HCT116 (cell line): ENCODE data around the gene DAPK3. TPM values are rescaled to one million over a fixed set of nuclear protein-coding genes. Genes with fewer than 3 reads are reported as not detected.

Experiments
- ATAC-seq: fragments of 200-7000 bp; cut with Tn5 transposase; 2 replicates; pipeline ENCODE4 v1.9.1; 2020; ENCODE audit warnings: mild to moderate bottlenecking, moderate library complexity
- BruUV-seq: library from RNA; stranded (reverse); fragments of 400-500 nt; replicated peaks from 2 replicates; lab custom pipeline; 2021; lab: Mats Ljungman, UMichigan
- CTCF ChIA-PET: fragments of 300-600 bp; sonication (Branson Sonifier 250); formaldehyde crosslinking; loops from one replicate; lab custom pipeline; 2021; ENCODE audit warnings: antibody characterized with exemption; lab: Charles Lee
- POLR2A ChIA-PET: fragments of 300-600, 350-600 bp; sonication (Branson Sonifier 250); formaldehyde crosslinking; loops from one replicate; lab custom pipeline; 2021; ENCODE audit warnings: antibody characterized with exemption; lab: Charles Lee
- RAD21 ChIA-PET, 2 experiments: fragments of 300-600 bp; sonication (Branson Sonifier 250); formaldehyde crosslinking; loops; one replicate each; lab custom pipeline; 2023; ENCODE audit warnings: low total read pairs in 2 of 2; ENCODE audit not compliant: uncharacterized antibody in 2 of 2, unreplicated experiment in 2 of 2, low non-redundant PET in 1 of 2; lab: Charles Lee
- DNase-seq: peaks from one replicate; pipeline ENCODE4 v3.0.0-alpha.2; 2010; ENCODE audit warnings: low read depth, low spot score
- H2AFZ ChIP-seq: fragments of 200-600 bp; shearing (Covaris generic), sonication (generic); 2 replicates; pipeline ENCODE4 v1.6.1; 2017; ENCODE audit warnings: low read depth, mixed run types, mixed read lengths, antibody characterized with exemption, low read length; ENCODE audit not compliant: poor library complexity, severe bottlenecking
- H3K27ac ChIP-seq: 2 replicates; pipeline ENCODE4 v1.5.1; 2012; ENCODE audit warnings: low read depth, low read length
- H3K27me3 ChIP-seq: fragments of 200-600 bp; sonication (generic); 2 replicates; pipeline ENCODE4 v1.6.1; 2016; ENCODE audit warnings: mixed run types, low read length, mixed read lengths; ENCODE audit not compliant: insufficient read depth
- H3K36me3 ChIP-seq, 2 experiments: fragments of 200-500 bp in 1 of 2; fragments of 200-600 bp in 1 of 2; sonication (Bioruptor generic) in 1 of 2; sonication (generic) in 1 of 2; 2 replicates each; pipeline versions ENCODE4 v1.5.1 to v1.6.1; 2014 to 2016; ENCODE audit warnings: low read length in 2 of 2, inconsistent platforms in 1 of 2, mixed read lengths in 1 of 2, mixed run types in 1 of 2; ENCODE audit not compliant: insufficient read depth in 2 of 2, control insufficient read depth in 1 of 2
- H3K4me1 ChIP-seq, 2 experiments: fragments of 200-600 bp in 1 of 2; sonication (generic) in 1 of 2; 2 replicates each; pipeline versions ENCODE4 v1.5.1 to v1.6.1; 2012 to 2017; ENCODE audit warnings: low read length in 2 of 2, inconsistent platforms in 1 of 2, mild to moderate bottlenecking in 1 of 2, mixed read lengths in 1 of 2, mixed run types in 1 of 2, moderate library complexity in 1 of 2; ENCODE audit not compliant: insufficient read depth in 2 of 2, control insufficient read depth in 1 of 2
- H3K4me2 ChIP-seq: fragments of 200-600 bp; sonication (generic); 2 replicates; pipeline ENCODE4 v1.6.1; 2017; ENCODE audit warnings: mixed run types, low read length, mixed read lengths
- H3K4me3 ChIP-seq, 2 experiments: fragments of 200-600 bp in 1 of 2; sonication (generic) in 1 of 2; replicated peaks in 1 of 2; 2 replicates each; pipeline ENCODE4 v1.5.1; 2011 to 2016; ENCODE audit warnings: low read length in 2 of 2, control low read depth in 1 of 2, low read depth in 1 of 2, mild to moderate bottlenecking in 1 of 2, mixed read lengths in 1 of 2, mixed run types in 1 of 2
- H3K79me2 ChIP-seq: fragments of 200-600 bp; sonication (generic); 2 replicates; pipeline ENCODE4 v1.6.1; 2017; ENCODE audit warnings: mild to moderate bottlenecking, mixed run types, low read length, moderate library complexity, mixed read lengths; ENCODE audit not compliant: insufficient read depth
- H3K9ac ChIP-seq: fragments of 200-600 bp; sonication (generic); 2 replicates; pipeline ENCODE4 v1.6.1; 2016; ENCODE audit warnings: low read length, mixed read lengths
- H3K9me2 ChIP-seq: fragments of 200-600 bp; sonication (generic), shearing (Covaris generic); 2 replicates; pipeline ENCODE4 v1.6.1; 2017; ENCODE audit warnings: mixed run types, mild to moderate bottlenecking, moderate library complexity; ENCODE audit not compliant: insufficient read depth
- H3K9me3 ChIP-seq, 2 experiments: fragments of 200-500 bp in 1 of 2; fragments of 200-600 bp in 1 of 2; sonication (Bioruptor generic) in 1 of 2; sonication (generic) in 1 of 2; 2 replicates each; pipeline ENCODE4 v1.6.1; 2014 to 2017; ENCODE audit warnings: low read length in 2 of 2, mixed read lengths in 2 of 2, inconsistent platforms in 1 of 2, low read depth in 1 of 2, mild to moderate bottlenecking in 1 of 2, mixed run types in 1 of 2, moderate library complexity in 1 of 2; ENCODE audit not compliant: control insufficient read depth in 1 of 2, insufficient read depth in 1 of 2
- H4K20me1 ChIP-seq: fragments of 200-600 bp; sonication (generic), shearing (Covaris generic); 2 replicates; pipeline ENCODE4 v1.6.1; 2017; ENCODE audit warnings: mixed run types, mild to moderate bottlenecking, moderate library complexity; ENCODE audit not compliant: insufficient read depth
- EGR1 ChIP-seq: IDR thresholded peaks from 2 replicates; pipeline ENCODE4 v1.6.1; 2012; ENCODE audit warnings: low read depth
- EZH2 ChIP-seq: fragments of 200-600 bp; sonication (generic); IDR thresholded peaks from 2 replicates; pipeline ENCODE4 v1.6.1; 2017; ENCODE audit warnings: antibody characterized with exemption, mixed run types
- POLR2A ChIP-seq: IDR thresholded peaks from 2 replicates; pipeline ENCODE4 v1.7.0; 2011; ENCODE audit warnings: borderline replicate concordance; ENCODE audit not compliant: insufficient read depth, insufficient read length; ENCODE audit errors: extremely low read depth
- intact Hi-C: fragments of 100-400 bp; cut with micrococcal nuclease; formaldehyde crosslinking; loops from 2 replicates; pipeline ENCODE4 v1.10.0; 2022
- total RNA-seq: library from RNA; stranded (reverse); gene quantifications from one replicate; pipeline ENCODE4 v1.2.1, GENCODE V29; 2021; ENCODE audit not compliant: unreplicated experiment
- TF ChIP-seq, protein P1 (sequence below): IDR thresholded peaks from 2 replicates; pipeline ENCODE4 v1.6.1; 2012; ENCODE audit warnings: low read depth
- TF ChIP-seq, protein P2 (sequence below): IDR thresholded peaks from 2 replicates; pipeline ENCODE4 v1.6.1; 2011; ENCODE audit warnings: mild to moderate bottlenecking, low read length, moderate library complexity; ENCODE audit not compliant: insufficient replicate concordance; ENCODE audit errors: extremely low read depth

The DAPK3 gene
- total RNA-seq, 1 experiment from 2014 or later, result 54.8 TPM

DNA sequence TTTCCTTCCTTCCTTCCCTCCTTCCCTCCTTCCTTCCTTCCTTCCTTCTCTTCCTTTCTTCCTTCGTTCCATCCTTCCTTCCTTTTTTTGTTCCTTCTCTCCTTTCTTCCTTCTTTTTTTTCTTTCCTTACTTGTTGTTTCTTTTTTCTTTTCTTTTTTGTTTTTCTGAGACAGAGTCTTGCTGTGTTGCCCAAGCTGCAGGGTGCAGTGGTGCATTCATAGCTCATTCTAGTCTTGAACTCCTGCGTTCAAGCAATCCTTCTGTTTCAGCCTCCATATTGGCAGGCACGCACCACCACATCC, 19.9 kb upstream of the DAPK3 start:
- Histone ChIP-seq H3K27me3 (no peaks in the 10 kb centered on the region), H3K4me3 (no peak overlapping the region), H3K4me2 (peak overlapping the region; percentile 80), H3K36me3 (no peaks in the 10 kb centered on the region), H2AFZ (peak overlapping the region; percentile 44), H3K9me3 (no peaks in the 10 kb centered on the region), H3K9me2 (no peaks in the 10 kb centered on the region), H3K9ac (no peak overlapping the region), H3K79me2 (no peaks in the 10 kb centered on the region), H3K27ac (no peak overlapping the region), H3K4me1 (peaks cover 15 to 29% of the 10 kb centered on the region in 2 experiments), H4K20me1 (no peaks in the 10 kb centered on the region)
- no peak for DNase-seq
- POLR2A ChIA-PET, result interaction anchor here (0.9 to 1.2 kb wide), 2 partner anchors 9 to 16 kb away, joined by 3 to 4 read pairs; no protein-coding TSS in a partner anchor
- BruUV-seq, result no TSS peak
- no peak for ATAC-seq
- CTCF ChIA-PET, result interaction anchor here (0.6 to 2.3 kb wide), 6 partner anchors 9 to 217 kb away, joined by 3 to 10 read pairs (median 4); no protein-coding TSS in a partner anchor
- intact Hi-C loops, result no loop called here
- TF ChIP-seq POLR2A, result no peak
- TF ChIP-seq, protein P1, sequence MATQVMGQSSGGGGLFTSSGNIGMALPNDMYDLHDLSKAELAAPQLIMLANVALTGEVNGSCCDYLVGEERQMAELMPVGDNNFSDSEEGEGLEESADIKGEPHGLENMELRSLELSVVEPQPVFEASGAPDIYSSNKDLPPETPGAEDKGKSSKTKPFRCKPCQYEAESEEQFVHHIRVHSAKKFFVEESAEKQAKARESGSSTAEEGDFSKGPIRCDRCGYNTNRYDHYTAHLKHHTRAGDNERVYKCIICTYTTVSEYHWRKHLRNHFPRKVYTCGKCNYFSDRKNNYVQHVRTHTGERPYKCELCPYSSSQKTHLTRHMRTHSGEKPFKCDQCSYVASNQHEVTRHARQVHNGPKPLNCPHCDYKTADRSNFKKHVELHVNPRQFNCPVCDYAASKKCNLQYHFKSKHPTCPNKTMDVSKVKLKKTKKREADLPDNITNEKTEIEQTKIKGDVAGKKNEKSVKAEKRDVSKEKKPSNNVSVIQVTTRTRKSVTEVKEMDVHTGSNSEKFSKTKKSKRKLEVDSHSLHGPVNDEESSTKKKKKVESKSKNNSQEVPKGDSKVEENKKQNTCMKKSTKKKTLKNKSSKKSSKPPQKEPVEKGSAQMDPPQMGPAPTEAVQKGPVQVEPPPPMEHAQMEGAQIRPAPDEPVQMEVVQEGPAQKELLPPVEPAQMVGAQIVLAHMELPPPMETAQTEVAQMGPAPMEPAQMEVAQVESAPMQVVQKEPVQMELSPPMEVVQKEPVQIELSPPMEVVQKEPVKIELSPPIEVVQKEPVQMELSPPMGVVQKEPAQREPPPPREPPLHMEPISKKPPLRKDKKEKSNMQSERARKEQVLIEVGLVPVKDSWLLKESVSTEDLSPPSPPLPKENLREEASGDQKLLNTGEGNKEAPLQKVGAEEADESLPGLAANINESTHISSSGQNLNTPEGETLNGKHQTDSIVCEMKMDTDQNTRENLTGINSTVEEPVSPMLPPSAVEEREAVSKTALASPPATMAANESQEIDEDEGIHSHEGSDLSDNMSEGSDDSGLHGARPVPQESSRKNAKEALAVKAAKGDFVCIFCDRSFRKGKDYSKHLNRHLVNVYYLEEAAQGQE, result no peak
- TF ChIP-seq EZH2, result no peak
- TF ChIP-seq, protein P2, sequence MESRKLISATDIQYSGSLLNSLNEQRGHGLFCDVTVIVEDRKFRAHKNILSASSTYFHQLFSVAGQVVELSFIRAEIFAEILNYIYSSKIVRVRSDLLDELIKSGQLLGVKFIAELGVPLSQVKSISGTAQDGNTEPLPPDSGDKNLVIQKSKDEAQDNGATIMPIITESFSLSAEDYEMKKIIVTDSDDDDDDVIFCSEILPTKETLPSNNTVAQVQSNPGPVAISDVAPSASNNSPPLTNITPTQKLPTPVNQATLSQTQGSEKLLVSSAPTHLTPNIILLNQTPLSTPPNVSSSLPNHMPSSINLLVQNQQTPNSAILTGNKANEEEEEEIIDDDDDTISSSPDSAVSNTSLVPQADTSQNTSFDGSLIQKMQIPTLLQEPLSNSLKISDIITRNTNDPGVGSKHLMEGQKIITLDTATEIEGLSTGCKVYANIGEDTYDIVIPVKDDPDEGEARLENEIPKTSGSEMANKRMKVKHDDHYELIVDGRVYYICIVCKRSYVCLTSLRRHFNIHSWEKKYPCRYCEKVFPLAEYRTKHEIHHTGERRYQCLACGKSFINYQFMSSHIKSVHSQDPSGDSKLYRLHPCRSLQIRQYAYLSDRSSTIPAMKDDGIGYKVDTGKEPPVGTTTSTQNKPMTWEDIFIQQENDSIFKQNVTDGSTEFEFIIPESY, result no peak
- no peak for TF ChIP-seq EGR1
- RAD21 ChIA-PET, result no interaction called here
